HL-60 (cell line): ENCODE data around the gene TEDC1.

ENCODE experiments used
- DNase-seq, 2 experiments: peaks; one replicate each; pipeline ENCODE4 v3.0.0-alpha.2; 2010 to 2020; ENCODE audit warnings: low read depth in 1 of 2, low spot score in 1 of 2
- H3K27ac ChIP-seq: fragments of 250-450 bp; sonication (Bioruptor Pico); replicated peaks from 2 replicates; pipeline ENCODE4 v1.5.1; 2020; ENCODE audit warnings: mild to moderate bottlenecking, moderate library complexity
- H3K27me3 ChIP-seq: fragments of 250-450 bp; sonication (Bioruptor Pico); 2 replicates; pipeline ENCODE4 v1.5.1; 2021; ENCODE audit warnings: mild to moderate bottlenecking, moderate library complexity; ENCODE audit not compliant: insufficient read depth, poor library complexity, severe bottlenecking
- H3K4me3 ChIP-seq: replicated peaks from 2 replicates; pipeline ENCODE4 v1.5.1; 2011; ENCODE audit warnings: mild to moderate bottlenecking, control low read depth, low read length; ENCODE audit not compliant: insufficient read depth
- CTCF ChIP-seq: IDR thresholded peaks from one replicate; pipeline ENCODE4 v1.5.1; 2011; ENCODE audit warnings: low read length, control low read depth, inconsistent platforms; ENCODE audit not compliant: insufficient read depth
- GABPA ChIP-seq: IDR thresholded peaks from 2 replicates; pipeline ENCODE4 v1.6.1; 2012; ENCODE audit warnings: low read depth
- POLR2AphosphoS5 ChIP-seq: IDR thresholded peaks from 2 replicates; pipeline ENCODE4 v1.6.1; 2012; ENCODE audit warnings: low read depth
- REST ChIP-seq: IDR thresholded peaks from 2 replicates; pipeline ENCODE4 v1.6.1; 2012; ENCODE audit warnings: low read depth; ENCODE audit not compliant: insufficient replicate concordance
- SPI1 ChIP-seq: IDR thresholded peaks from 2 replicates; pipeline ENCODE4 v1.6.1; 2012; ENCODE audit warnings: low read depth, mild to moderate bottlenecking, borderline replicate concordance

TEDC1 gene

GRCh38 chr14:105529569-105530284 lies 38.7 kb downstream of the TEDC1 start:
- no peak overlapping the region for H3K4me3 ChIP-seq
- H3K27me3 ChIP-seq: peaks cover 41% of the 10 kb centered on the region
- TF ChIP-seq REST (no peak), GABPA (no peak), SPI1 (no peak), POLR2AphosphoS5 (no peak), CTCF (no peak)
- DNase-seq: no peak
- H3K27ac ChIP-seq: no peak overlapping the region

GRCh38 chr14:105530285-105531087 lies 39.4 kb downstream of the TEDC1 start:
- Histone ChIP-seq H3K27ac (no peak overlapping the region), H3K27me3 (peaks cover 37% of the 10 kb centered on the region), H3K4me3 (no peak overlapping the region)
- TF ChIP-seq SPI1 (no peak), POLR2AphosphoS5 (no peak), REST (no peak), GABPA (no peak), CTCF (no peak)
- no peak for DNase-seq

GRCh38 chr14:105531088-105531893 lies 40.2 kb downstream of the TEDC1 start:
- H3K27me3 ChIP-seq: peaks cover 30% of the 10 kb centered on the region
- H3K4me3 ChIP-seq: no peak overlapping the region
- DNase-seq: no peak
- H3K27ac ChIP-seq: no peak overlapping the region
- no peak for TF ChIP-seq GABPA
- no peak for TF ChIP-seq SPI1
- no peak for TF ChIP-seq POLR2AphosphoS5
- TF ChIP-seq REST: no peak
- TF ChIP-seq CTCF: no peak
